Peyer's patch (tissue), 4 donors: ENCODE results near the gene CDRT15.

Experiments used
- CTCF ChIP-seq, 6 experiments: fragments of 450-650 bp in 4 of 6; fragments of 200-600 bp in 2 of 6; sonication (generic) in 1 of 6; IDR thresholded peaks; one replicate each; pipeline ENCODE4 v1.5.1; 2017 to 2019; ENCODE audit warnings: antibody characterized with exemption in 6 of 6, mild to moderate bottlenecking in 3 of 6, moderate library complexity in 1 of 6
- POLR2A ChIP-seq, 2 donors: fragments of 450-650 bp; IDR thresholded peaks; one replicate each; pipeline ENCODE4 v1.5.1; 2017; ENCODE audit warnings: antibody characterized with exemption in 2 of 2, mild to moderate bottlenecking in 2 of 2, moderate library complexity in 2 of 2

- TF ChIP-seq CTCF (IDR thresholded peaks at IDR 0.05) (no peak), POLR2A (IDR thresholded peaks at IDR 0.05) (no peak)
Measured at GRCh38 chr17:14214271-14214670, 22.4 kb downstream of the CDRT15 start.
